SU-DHL-6 (cell line): ENCODE measurements around the gene CTDP1.

Source experiments
- CTCF ChIP-seq: fragments of 200-600 bp; sonication (generic); IDR thresholded peaks from one replicate; pipeline ENCODE4 v1.5.1; 2017; ENCODE audit warnings: antibody characterized with exemption, mild to moderate bottlenecking, low read length, moderate library complexity; ENCODE audit not compliant: insufficient read depth, poor library complexity, severe bottlenecking
- EZH2phosphoT487 ChIP-seq: fragments of 200-600 bp; sonication (generic), shearing (Covaris generic); conservative IDR thresholded peaks from 2 replicates; pipeline ENCODE4 v1.6.1; 2018; ENCODE audit warnings: mild to moderate bottlenecking, antibody characterized with exemption, low read length, moderate library complexity, mixed read lengths

DNA sequence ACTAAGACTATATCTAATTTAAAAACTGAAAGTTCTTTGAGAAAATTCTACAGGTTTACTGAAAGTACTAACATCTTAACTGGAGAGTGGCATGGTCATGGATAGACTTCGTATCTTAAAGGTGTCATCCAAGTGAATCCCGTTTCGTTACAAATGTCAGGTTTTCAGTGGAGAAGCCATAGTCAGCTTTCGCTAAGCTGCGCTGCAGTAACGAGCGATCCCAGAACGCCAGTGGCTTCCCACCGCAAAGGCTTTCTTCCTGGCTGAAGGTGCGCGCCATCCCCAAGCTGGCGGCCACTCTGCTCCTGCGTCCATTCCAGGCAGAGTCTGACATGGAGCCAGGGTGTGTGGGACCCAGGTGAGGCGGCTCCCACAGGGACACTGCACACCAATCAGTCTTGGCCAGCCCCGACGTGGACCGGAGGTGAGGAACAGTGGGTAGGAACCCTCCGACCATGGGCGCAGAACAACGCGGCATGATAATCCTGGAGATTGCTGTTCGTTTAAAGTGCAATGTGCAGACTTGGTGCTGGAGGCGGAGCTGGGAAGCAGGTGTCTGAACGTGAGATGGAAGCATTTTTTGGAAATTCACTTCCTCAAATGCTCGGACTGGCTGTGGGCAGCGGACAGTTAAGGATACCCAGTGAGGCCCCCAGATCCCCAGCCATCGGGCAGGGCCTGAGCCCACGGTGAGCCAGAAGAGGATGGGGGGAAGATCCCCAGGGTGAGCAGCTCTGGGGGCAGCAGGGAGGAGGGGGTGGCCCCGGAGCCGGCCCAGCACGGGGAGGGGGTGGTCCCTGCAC is 90.3 kb downstream of the CTDP1 start:
- TF ChIP-seq CTCF (no peak), EZH2phosphoT487 (no peak)
